ENCODE results near the gene BAHCC1.

GRCh38 chr17:81459224-81459623 lies 64.0 kb downstream of the BAHCC1 start:
- TF ChIP-seq CTCF (IDR thresholded peaks at IDR 0.05; ENCODE audit: low read depth, low read length, poor library complexity, severe bottlenecking) = no peak
- TF ChIP-seq EZH2phosphoT487 (IDR thresholded peaks at IDR 0.05; ENCODE audit: borderline replicate concordance, low read length) = no peak
